ENCODE results near the gene PARL. TPM values are rescaled to one million over a fixed set of nuclear protein-coding genes. Genes with fewer than 3 reads are reported as not detected.

Gene PARL
- total and polyA plus RNA-seq, 4 donors: 30.0 to 118 (median 54.8) TPM

DNA sequence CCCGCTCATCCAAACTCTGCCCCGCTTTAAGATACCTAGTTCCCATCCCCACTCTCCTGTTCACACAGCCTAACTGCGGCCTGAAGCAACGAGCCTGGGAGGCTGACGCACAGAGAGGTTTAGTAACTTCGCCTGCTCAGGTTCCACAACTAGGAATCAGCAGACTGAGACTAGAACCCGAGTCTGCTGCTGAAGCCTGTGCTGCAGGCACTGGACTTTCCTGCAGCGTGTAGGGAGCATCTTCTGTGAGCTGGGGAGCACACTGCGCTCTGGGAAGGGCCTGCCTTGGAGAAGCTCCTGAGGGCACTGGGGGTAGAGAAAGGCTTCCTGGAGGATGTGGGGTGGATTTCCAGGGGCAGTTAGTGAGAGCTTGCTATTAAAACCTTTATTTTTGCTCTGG, 54.5 kb downstream of the PARL start:
- TF ChIP-seq, protein P1, sequence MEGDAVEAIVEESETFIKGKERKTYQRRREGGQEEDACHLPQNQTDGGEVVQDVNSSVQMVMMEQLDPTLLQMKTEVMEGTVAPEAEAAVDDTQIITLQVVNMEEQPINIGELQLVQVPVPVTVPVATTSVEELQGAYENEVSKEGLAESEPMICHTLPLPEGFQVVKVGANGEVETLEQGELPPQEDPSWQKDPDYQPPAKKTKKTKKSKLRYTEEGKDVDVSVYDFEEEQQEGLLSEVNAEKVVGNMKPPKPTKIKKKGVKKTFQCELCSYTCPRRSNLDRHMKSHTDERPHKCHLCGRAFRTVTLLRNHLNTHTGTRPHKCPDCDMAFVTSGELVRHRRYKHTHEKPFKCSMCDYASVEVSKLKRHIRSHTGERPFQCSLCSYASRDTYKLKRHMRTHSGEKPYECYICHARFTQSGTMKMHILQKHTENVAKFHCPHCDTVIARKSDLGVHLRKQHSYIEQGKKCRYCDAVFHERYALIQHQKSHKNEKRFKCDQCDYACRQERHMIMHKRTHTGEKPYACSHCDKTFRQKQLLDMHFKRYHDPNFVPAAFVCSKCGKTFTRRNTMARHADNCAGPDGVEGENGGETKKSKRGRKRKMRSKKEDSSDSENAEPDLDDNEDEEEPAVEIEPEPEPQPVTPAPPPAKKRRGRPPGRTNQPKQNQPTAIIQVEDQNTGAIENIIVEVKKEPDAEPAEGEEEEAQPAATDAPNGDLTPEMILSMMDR (IDR thresholded peaks at IDR 0.05; ENCODE audit: control extremely low read depth, extremely low read depth): no peak
- H3K36me3 ChIP-seq (ENCODE audit: control insufficient read depth in 4 of 4, insufficient read depth in 4 of 4, low read length in 4 of 4): peaks cover 15 to 29% (median 20%) of the 10 kb centered on the region in 4 donors
- peaks cover 0 to 2% (median 0%) of the 10 kb centered on the region in 5 donors for H3K4me1 ChIP-seq (ENCODE audit: control insufficient read depth in 5 of 5, insufficient read depth in 5 of 5, low read length in 5 of 5)
- no peak overlapping the region for H3K4me3 ChIP-seq
- H3K9ac ChIP-seq (ENCODE audit: insufficient read depth in 1 of 2, low read length in 2 of 2): no peak overlapping the region
- no peaks in the 10 kb centered on the region for H3K9me3 ChIP-seq (ENCODE audit: control insufficient read depth in 4 of 4, insufficient read depth in 3 of 4, low read length in 3 of 4)
- no peak for ATAC-seq (ENCODE audit: insufficient read depth, low FRiP score)
- no peaks in the 10 kb centered on the region for H3K27me3 ChIP-seq (ENCODE audit: control insufficient read depth in 3 of 3, insufficient read depth in 3 of 3, low read length in 2 of 3)
- no peak overlapping the region for H3K27ac ChIP-seq (ENCODE audit: low read depth in 1 of 2, low read length in 1 of 2)
- DNase-seq: no peak
- 96% methylated on average over 9 of the region's 9 CpGs for WGBS, 2 donors

DNA sequence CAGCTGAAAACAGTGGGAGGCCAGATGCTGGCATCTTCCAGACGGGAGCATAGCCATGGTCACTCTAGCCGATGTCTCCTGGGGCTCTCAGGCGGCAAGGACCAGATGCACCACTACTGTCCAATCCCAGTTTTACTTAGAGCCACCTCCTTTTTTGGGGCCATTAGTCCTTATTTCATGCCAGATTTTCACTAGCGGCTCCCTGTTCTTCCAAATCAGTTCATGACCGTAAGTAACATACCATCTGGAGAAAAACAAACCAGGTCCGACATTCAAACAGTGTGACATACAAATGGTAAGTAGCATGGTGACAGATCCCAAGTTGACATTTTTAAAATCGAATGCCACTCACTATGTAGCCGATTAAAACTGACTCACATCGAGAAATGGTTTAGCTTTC, 55.2 kb downstream of the PARL start:
- DNase-seq (no peak), ATAC-seq (ENCODE audit: insufficient read depth, low FRiP score) (no peak)
- Histone ChIP-seq H3K36me3 (ENCODE audit: control insufficient read depth in 4 of 4, insufficient read depth in 4 of 4, low read length in 4 of 4) (peaks cover 14 to 28% (median 19%) of the 10 kb centered on the region in 4 donors), H3K4me1 (ENCODE audit: control insufficient read depth in 5 of 5, insufficient read depth in 5 of 5, low read length in 5 of 5) (peaks cover 0 to 8% (median 0%) of the 10 kb centered on the region in 5 donors), H3K9me3 (ENCODE audit: control insufficient read depth in 4 of 4, insufficient read depth in 3 of 4, low read length in 3 of 4) (no peaks in the 10 kb centered on the region), H3K9ac (ENCODE audit: insufficient read depth in 1 of 2, low read length in 2 of 2) (no peak overlapping the region), H3K4me3 (no peak overlapping the region), H3K27me3 (ENCODE audit: control insufficient read depth in 3 of 3, insufficient read depth in 3 of 3, low read length in 2 of 3) (no peaks in the 10 kb centered on the region), H3K27ac (ENCODE audit: low read depth in 1 of 2, low read length in 1 of 2) (no peak overlapping the region)
- 96% methylated on average over 9 of the region's 9 CpGs for WGBS, 2 donors
- TF ChIP-seq, protein P1 (IDR thresholded peaks at IDR 0.05; ENCODE audit: control extremely low read depth, extremely low read depth): no peak

DNA sequence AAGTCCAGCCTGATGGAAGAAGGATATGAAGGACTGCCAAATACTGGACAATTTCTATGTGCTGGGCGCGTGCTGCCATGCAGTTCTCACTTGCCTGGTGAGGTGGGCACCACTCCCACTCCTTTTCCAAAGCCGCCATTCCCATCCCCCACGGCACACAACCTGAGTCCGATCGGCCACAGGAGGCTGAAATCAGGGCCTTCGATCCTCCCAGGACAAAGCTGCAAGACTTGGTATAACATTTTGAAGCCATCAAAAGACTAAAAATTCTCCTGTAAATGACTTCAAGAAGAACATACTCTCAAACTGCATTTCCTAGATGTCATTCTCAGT, 56.2 kb downstream of the PARL start:
- TF ChIP-seq, protein P1 (IDR thresholded peaks at IDR 0.05; ENCODE audit: control extremely low read depth, extremely low read depth): no peak
- H3K4me3 ChIP-seq: no peak overlapping the region
- WGBS, 2 donors: 94 to 97% methylated on average over 7 of the region's 7 CpGs
- H3K27me3 ChIP-seq (ENCODE audit: control insufficient read depth in 3 of 3, insufficient read depth in 3 of 3, low read length in 2 of 3): no peaks in the 10 kb centered on the region
- DNase-seq (no peak), ATAC-seq (ENCODE audit: insufficient read depth, low FRiP score) (no peak)
- no peak overlapping the region for H3K27ac ChIP-seq (ENCODE audit: low read depth in 1 of 2, low read length in 1 of 2)
- H3K4me1 ChIP-seq (ENCODE audit: control insufficient read depth in 5 of 5, insufficient read depth in 5 of 5, low read length in 5 of 5): peaks cover 0 to 9% (median 0%) of the 10 kb centered on the region in 5 donors
- no peaks in the 10 kb centered on the region for H3K9me3 ChIP-seq (ENCODE audit: control insufficient read depth in 4 of 4, insufficient read depth in 3 of 4, low read length in 3 of 4)
- peaks cover 7 to 26% (median 13%) of the 10 kb centered on the region in 4 donors for H3K36me3 ChIP-seq (ENCODE audit: control insufficient read depth in 4 of 4, insufficient read depth in 4 of 4, low read length in 4 of 4)
- no peak overlapping the region for H3K9ac ChIP-seq (ENCODE audit: insufficient read depth in 1 of 2, low read length in 2 of 2)
